Upper lobe of left lung (tissue), 4 donors: ENCODE measurements around the gene TTR.

Experiments used
- CTCF ChIP-seq, 6 experiments: fragments of 450-650 bp in 4 of 6; fragments of 200-600 bp in 2 of 6; sonication (generic) in 2 of 6; IDR thresholded peaks; one replicate each; pipeline ENCODE4 v1.5.1; 2016 to 2019; ENCODE audit warnings: antibody characterized with exemption in 6 of 6
- EP300 ChIP-seq, 4 donors: sonication (generic); formaldehyde crosslinking; IDR thresholded peaks; one replicate each; pipeline ENCODE4 v1.5.1; 2017; ENCODE audit warnings: antibody characterized with exemption in 4 of 4, control low read depth in 2 of 4
- POLR2A ChIP-seq, 4 donors: fragments of 450-650 bp; IDR thresholded peaks; one replicate each; pipeline ENCODE4 v1.5.1; 2016 to 2017; ENCODE audit warnings: antibody characterized with exemption in 4 of 4, mild to moderate bottlenecking in 2 of 4
- POLR2AphosphoS5 ChIP-seq, 2 donors: sonication (generic); formaldehyde crosslinking; IDR thresholded peaks; one replicate each; pipeline ENCODE4 v1.5.1; 2017; ENCODE audit warnings: antibody characterized with exemption in 2 of 2

- no peak for TF ChIP-seq POLR2A (IDR thresholded peaks at IDR 0.05)
- no peak for TF ChIP-seq EP300 (IDR thresholded peaks at IDR 0.05)
- no peak for TF ChIP-seq CTCF (IDR thresholded peaks at IDR 0.05)
- no peak for TF ChIP-seq POLR2AphosphoS5 (IDR thresholded peaks at IDR 0.05)
Measured at GRCh38 chr18:31591113-31591512, 564 bp upstream of the TTR start.
